OCI-LY7 (cell line): ENCODE data around the gene DCT. TPM values are rescaled to one million over a fixed set of nuclear protein-coding genes. Genes with fewer than 3 reads are reported as not detected.

Experiments used
- BruUV-seq: library from RNA; stranded (reverse); fragments of 400-500 nt; replicated peaks from 2 replicates; lab custom pipeline; 2021; lab: Mats Ljungman, UMichigan
- CTCF ChIA-PET: fragments of 300-600 bp; sonication (Branson Sonifier 250); formaldehyde crosslinking; loops from one replicate; lab custom pipeline; 2022; ENCODE audit warnings: antibody characterized with exemption; ENCODE audit not compliant: unreplicated experiment; lab: Charles Lee
- POLR2A ChIA-PET: fragments of 300-600 bp; sonication (Branson Sonifier 250); formaldehyde crosslinking; loops from one replicate; lab custom pipeline; 2022; ENCODE audit warnings: antibody characterized with exemption; lab: Charles Lee
- DNase-seq: peaks from one replicate; pipeline ENCODE4 v3.0.0-alpha.2; 2015; ENCODE audit warnings: low spot score
- H2AFZ ChIP-seq: fragments of 200-600 bp; sonication (generic), shearing (Covaris generic); 2 replicates; pipeline ENCODE4 v1.6.1; 2014; ENCODE audit warnings: mild to moderate bottlenecking, antibody characterized with exemption, low read length, moderate library complexity
- H3K27ac ChIP-seq: fragments of 200-600 bp; sonication (generic); 2 replicates; pipeline ENCODE4 v1.5.1; 2014; ENCODE audit warnings: mixed run types, low read depth, mild to moderate bottlenecking, moderate library complexity, low read length, inconsistent platforms; ENCODE audit not compliant: poor library complexity, severe bottlenecking
- H3K36me3 ChIP-seq: fragments of 200-600 bp; sonication (generic); 2 replicates; pipeline ENCODE4 v1.6.1; 2014; ENCODE audit warnings: mild to moderate bottlenecking, antibody characterized with exemption, low read length, moderate library complexity, mixed read lengths; ENCODE audit not compliant: insufficient read depth
- H3K4me1 ChIP-seq: fragments of 200-600 bp; sonication (generic); 2 replicates; pipeline ENCODE4 v1.5.1; 2014; ENCODE audit warnings: mild to moderate bottlenecking, low read length; ENCODE audit not compliant: insufficient read depth, poor library complexity, severe bottlenecking
- H3K4me2 ChIP-seq: fragments of 200-600 bp; sonication (generic); 2 replicates; pipeline ENCODE4 v1.6.1; 2014; ENCODE audit warnings: mild to moderate bottlenecking, low read length
- H3K4me3 ChIP-seq: fragments of 200-600 bp; sonication (generic); 2 replicates; pipeline ENCODE4 v1.5.1; 2014; ENCODE audit warnings: mild to moderate bottlenecking, low read depth, low read length; ENCODE audit not compliant: poor library complexity, severe bottlenecking
- H3K79me2 ChIP-seq: fragments of 200-600 bp; sonication (generic); 2 replicates; pipeline ENCODE4 v1.6.1; 2016; ENCODE audit warnings: low read depth, mild to moderate bottlenecking, low read length, moderate library complexity, mixed read lengths; ENCODE audit not compliant: insufficient read depth
- H3K9me2 ChIP-seq: fragments of 200-600 bp; sonication (generic); 2 replicates; pipeline ENCODE4 v1.6.1; 2016; ENCODE audit warnings: mild to moderate bottlenecking, low read length, mixed read lengths; ENCODE audit not compliant: insufficient read depth
- H3K9me3 ChIP-seq: fragments of 200-600 bp; sonication (generic); 2 replicates; pipeline ENCODE4 v1.6.1; 2014; ENCODE audit warnings: mild to moderate bottlenecking, mixed run types, low read length, mixed read lengths
- H4K20me1 ChIP-seq: fragments of 200-600 bp; sonication (generic); 2 replicates; pipeline ENCODE4 v1.6.1; 2014; ENCODE audit warnings: mild to moderate bottlenecking, antibody characterized with exemption, low read length, moderate library complexity, mixed read lengths; ENCODE audit not compliant: insufficient read depth
- EZH2phosphoT487 ChIP-seq: fragments of 200-600 bp; sonication (generic); IDR thresholded peaks from 2 replicates; pipeline ENCODE4 v1.6.1; 2018; ENCODE audit warnings: low read depth, borderline replicate concordance, mild to moderate bottlenecking, mixed run types, antibody characterized with exemption, low read length, moderate library complexity, mixed read lengths
- intact Hi-C: fragments of 100-400 bp; cut with micrococcal nuclease; formaldehyde crosslinking; loops from one replicate; pipeline ENCODE4 v1.10.0; 2022; ENCODE audit not compliant: unreplicated experiment
- total RNA-seq, 2 experiments: library from RNA; depleted of rRNA in 1 of 2; stranded (reverse); fragments of >200 nt in 1 of 2; shearing (Covaris generic) in 1 of 2; gene quantifications; 2 replicates each; pipeline ENCODE4 v1.2.3, GENCODE V29; 2014 to 2022
- TF ChIP-seq, protein P1 (sequence below): fragments of 200-600 bp; sonication (generic); conservative IDR thresholded peaks from 2 replicates; pipeline ENCODE4 v1.5.1; 2014; ENCODE audit warnings: mild to moderate bottlenecking, antibody characterized with exemption, low read length, moderate library complexity, mixed read lengths

Gene DCT
- total RNA-seq, 2 experiments from 2014 or later: 0.25 TPM; not detected in 1

GRCh38 chr13:94399812-94400211, 79.7 kb downstream of the DCT start:
- no peak overlapping the region for H3K4me3 ChIP-seq
- no peak overlapping the region for H3K4me2 ChIP-seq
- no peak overlapping the region for H3K27ac ChIP-seq
- no peaks in the 10 kb centered on the region for H3K36me3 ChIP-seq
- POLR2A ChIA-PET: no interaction called here
- intact Hi-C loops: no loop called here
- no peak for TF ChIP-seq EZH2phosphoT487
- TF ChIP-seq, protein P1, sequence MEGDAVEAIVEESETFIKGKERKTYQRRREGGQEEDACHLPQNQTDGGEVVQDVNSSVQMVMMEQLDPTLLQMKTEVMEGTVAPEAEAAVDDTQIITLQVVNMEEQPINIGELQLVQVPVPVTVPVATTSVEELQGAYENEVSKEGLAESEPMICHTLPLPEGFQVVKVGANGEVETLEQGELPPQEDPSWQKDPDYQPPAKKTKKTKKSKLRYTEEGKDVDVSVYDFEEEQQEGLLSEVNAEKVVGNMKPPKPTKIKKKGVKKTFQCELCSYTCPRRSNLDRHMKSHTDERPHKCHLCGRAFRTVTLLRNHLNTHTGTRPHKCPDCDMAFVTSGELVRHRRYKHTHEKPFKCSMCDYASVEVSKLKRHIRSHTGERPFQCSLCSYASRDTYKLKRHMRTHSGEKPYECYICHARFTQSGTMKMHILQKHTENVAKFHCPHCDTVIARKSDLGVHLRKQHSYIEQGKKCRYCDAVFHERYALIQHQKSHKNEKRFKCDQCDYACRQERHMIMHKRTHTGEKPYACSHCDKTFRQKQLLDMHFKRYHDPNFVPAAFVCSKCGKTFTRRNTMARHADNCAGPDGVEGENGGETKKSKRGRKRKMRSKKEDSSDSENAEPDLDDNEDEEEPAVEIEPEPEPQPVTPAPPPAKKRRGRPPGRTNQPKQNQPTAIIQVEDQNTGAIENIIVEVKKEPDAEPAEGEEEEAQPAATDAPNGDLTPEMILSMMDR: no peak
- BruUV-seq: no TSS peak
- no peaks in the 10 kb centered on the region for H3K9me3 ChIP-seq
- no peak overlapping the region for H2AFZ ChIP-seq
- no peaks in the 10 kb centered on the region for H3K9me2 ChIP-seq
- no peaks in the 10 kb centered on the region for H3K4me1 ChIP-seq
- DNase-seq: no peak
- no peaks in the 10 kb centered on the region for H3K79me2 ChIP-seq
- CTCF ChIA-PET: no interaction called here
- no peaks in the 10 kb centered on the region for H4K20me1 ChIP-seq

DNA sequence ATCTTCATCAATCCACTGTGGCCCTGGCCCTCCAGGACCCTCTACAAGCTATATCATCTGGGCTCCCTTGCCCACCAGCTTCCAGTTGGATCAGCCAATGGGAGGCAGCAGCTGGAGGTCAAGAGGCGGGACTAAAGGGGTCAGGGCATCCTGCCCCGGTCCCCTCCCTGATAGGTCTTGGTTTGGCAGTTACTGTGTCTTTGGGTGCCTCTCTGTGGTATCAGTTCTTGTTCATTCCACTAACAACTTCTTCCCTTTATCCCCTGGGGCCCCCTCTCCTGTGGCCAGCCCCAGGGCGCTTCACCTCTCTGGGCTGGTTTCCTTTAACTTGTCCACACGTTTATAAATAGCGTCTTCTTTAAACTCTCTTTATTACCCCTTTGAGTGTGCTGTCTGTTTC, 83.6 kb downstream of the DCT start:
- ChIA-PET CTCF (no interaction called here), POLR2A (interaction anchor here (1.3 kb wide), 1 partner anchor 16 kb away, joined by 3 read pairs; no protein-coding TSS in a partner anchor)
- no peaks in the 10 kb centered on the region for H3K9me2 ChIP-seq
- no peaks in the 10 kb centered on the region for H4K20me1 ChIP-seq
- H3K4me1 ChIP-seq: no peaks in the 10 kb centered on the region
- no peak for TF ChIP-seq EZH2phosphoT487
- TF ChIP-seq, protein P1: no peak
- no peaks in the 10 kb centered on the region for H3K9me3 ChIP-seq
- intact Hi-C loops: no loop called here
- H3K4me3 ChIP-seq: no peak overlapping the region
- H3K27ac ChIP-seq: no peak overlapping the region
- BruUV-seq: no TSS peak
- DNase-seq: no peak
- no peak overlapping the region for H2AFZ ChIP-seq
- no peaks in the 10 kb centered on the region for H3K36me3 ChIP-seq
- H3K79me2 ChIP-seq: no peaks in the 10 kb centered on the region
- H3K4me2 ChIP-seq: no peak overlapping the region

DNA sequence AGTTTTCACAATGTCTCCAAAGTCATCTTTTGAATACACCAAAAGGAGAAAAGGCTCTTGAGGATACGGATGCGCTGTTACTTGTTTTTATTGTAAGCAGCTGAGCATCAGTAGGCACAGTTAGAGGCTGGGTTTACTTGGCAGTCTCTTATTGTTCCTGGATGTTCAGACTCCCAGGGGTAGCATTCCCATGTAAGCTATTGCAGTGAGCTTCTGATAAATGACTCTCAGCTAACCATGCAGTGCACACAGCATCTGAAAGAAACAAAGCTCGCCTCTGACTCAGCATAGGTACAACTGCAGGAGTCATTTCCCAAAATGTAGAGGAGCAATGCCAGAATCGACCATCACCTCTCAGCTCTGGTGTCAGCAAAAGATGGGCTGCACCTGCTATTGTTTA, 84.8 kb downstream of the DCT start:
- ChIA-PET POLR2A (interaction anchor here (1.3 kb wide), 1 partner anchor 17 kb away, joined by 3 read pairs; no protein-coding TSS in a partner anchor), CTCF (no interaction called here)
- BruUV-seq: no TSS peak
- TF ChIP-seq, protein P1: no peak
- TF ChIP-seq EZH2phosphoT487: no peak
- intact Hi-C loops: no loop called here
- no peak overlapping the region for H3K4me3 ChIP-seq
- no peaks in the 10 kb centered on the region for H3K9me3 ChIP-seq
- no peaks in the 10 kb centered on the region for H3K79me2 ChIP-seq
- H2AFZ ChIP-seq: no peak overlapping the region
- DNase-seq: no peak
- H3K4me1 ChIP-seq: no peaks in the 10 kb centered on the region
- no peak overlapping the region for H3K27ac ChIP-seq
- no peak overlapping the region for H3K4me2 ChIP-seq
- no peaks in the 10 kb centered on the region for H4K20me1 ChIP-seq
- no peaks in the 10 kb centered on the region for H3K9me2 ChIP-seq
- no peaks in the 10 kb centered on the region for H3K36me3 ChIP-seq
